Eye (tissue), 1 donor: ENCODE data around the gene PSMG4.
A peak's percentile ranks its signal among the peaks of the same experiment; 100 is the strongest.

Experiments used
- DNase-seq: peaks from one replicate; pipeline ENCODE4 v3.0.0-alpha.2; 2015

PSMG4 gene

GRCh38 chr6:3277851-3278416, 19.2 kb downstream of the PSMG4 start:
- no peak for DNase-seq

GRCh38 chr6:3278691-3279090, 19.9 kb downstream of the PSMG4 start:
- DNase-seq: no peak

- DNase-seq: no peak
Observed at GRCh38 chr6:3280091-3280490, 21.3 kb downstream of the PSMG4 start.

- no peak for DNase-seq
Observed at GRCh38 chr6:3280866-3281465, 22.2 kb downstream of the PSMG4 start.

- peak; percentile 66 for DNase-seq
Observed at GRCh38 chr6:3281631-3282475, 23.1 kb downstream of the PSMG4 start.

- no peak for DNase-seq
Observed at GRCh38 chr6:3282476-3283236, 23.9 kb downstream of the PSMG4 start.

GRCh38 chr6:3283241-3283640, 24.5 kb downstream of the PSMG4 start:
- DNase-seq: no peak

- DNase-seq: no peak
Observed at GRCh38 chr6:3283641-3284435, 25.1 kb downstream of the PSMG4 start.

- DNase-seq: no peak
Observed at GRCh38 chr6:3284436-3284876, 25.7 kb downstream of the PSMG4 start.

GRCh38 chr6:3285049-3285639, 26.4 kb downstream of the PSMG4 start:
- no peak for DNase-seq

- no peak for DNase-seq
Observed at GRCh38 chr6:3285732-3286131, 27.0 kb downstream of the PSMG4 start.

GRCh38 chr6:3286641-3287171, 28.0 kb downstream of the PSMG4 start:
- no peak for DNase-seq

GRCh38 chr6:3287308-3287707, 28.6 kb downstream of the PSMG4 start:
- no peak for DNase-seq

- DNase-seq: no peak
Observed at GRCh38 chr6:3287976-3288707, 29.4 kb downstream of the PSMG4 start.

- DNase-seq: no peak
Observed at GRCh38 chr6:3288711-3289663, 30.2 kb downstream of the PSMG4 start.

- no peak for DNase-seq
Observed at GRCh38 chr6:3289664-3290055, 30.9 kb downstream of the PSMG4 start.

GRCh38 chr6:3290149-3290930, 31.6 kb downstream of the PSMG4 start:
- no peak for DNase-seq

- DNase-seq: no peak
Observed at GRCh38 chr6:3290931-3291211, 32.1 kb downstream of the PSMG4 start.

- DNase-seq: no peak
Observed at GRCh38 chr6:3291346-3291745, 32.6 kb downstream of the PSMG4 start.
